BE2C (cell line): ENCODE data around the gene GID4.
A peak's percentile ranks its signal among the peaks of the same experiment; 100 is the strongest.
"Not testable (repeated sequence)": the region's sequence is repeated elsewhere in the genome, so short reads cannot be mapped to it uniquely, and the experiment has no call there.

Experiments used
- DNase-seq: peaks from one replicate; pipeline ENCODE4 v3.0.0-alpha.2; 2020
- H3K27me3 ChIP-seq: fragments of 250-450 bp; sonication (Bioruptor Pico); 2 replicates; pipeline ENCODE4 v1.5.1; 2020; ENCODE audit warnings: mild to moderate bottlenecking
- H3K36me3 ChIP-seq: fragments of 250-450 bp; sonication (Bioruptor Pico); 2 replicates; pipeline ENCODE4 v1.5.1; 2020; ENCODE audit warnings: mild to moderate bottlenecking
- H3K4me1 ChIP-seq: fragments of 250-450 bp; sonication (Bioruptor Pico); 2 replicates; pipeline ENCODE4 v1.5.1; 2020
- H3K4me3 ChIP-seq: 2 replicates; pipeline ENCODE4 v1.5.1; 2011; ENCODE audit warnings: low read depth, low read length
- H3K9me3 ChIP-seq: fragments of 250-450 bp; sonication (Bioruptor Pico); 2 replicates; pipeline ENCODE4 v1.5.1; 2020
- CTCF ChIP-seq: IDR thresholded peaks from 2 replicates; pipeline ENCODE4 v1.5.1; 2012; ENCODE audit warnings: mild to moderate bottlenecking, low read depth, low read length

GID4 gene

GRCh38 chr17:17994271-17995069 is 44.7 kb upstream of the GID4 start:
- H3K4me3 ChIP-seq, result no peak overlapping the region
- H3K4me1 ChIP-seq, result peaks cover 4% of the 10 kb centered on the region; the same call in 1 of the 2 replicates
- peak; percentile 49 for TF ChIP-seq CTCF
- peak; percentile 64 for DNase-seq
- no peaks in the 10 kb centered on the region for H3K36me3 ChIP-seq
- H3K27me3 ChIP-seq, result no peaks in the 10 kb centered on the region
- H3K9me3 ChIP-seq, result no peaks in the 10 kb centered on the region

- DNase-seq, H3K9me3 ChIP-seq, H3K4me3 ChIP-seq, H3K27me3 ChIP-seq, H3K4me1 ChIP-seq, H3K36me3 ChIP-seq: not testable (repeated sequence)
Measured at GRCh38 chr17:17995887-17996286, 43.3 kb upstream of the GID4 start.

GRCh38 chr17:17998934-17999333 is 40.3 kb upstream of the GID4 start:
- Histone ChIP-seq H3K27me3 (no peaks in the 10 kb centered on the region), H3K4me3 (no peak overlapping the region), H3K36me3 (no peaks in the 10 kb centered on the region), H3K9me3 (no peaks in the 10 kb centered on the region), H3K4me1 (peaks cover 4% of the 10 kb centered on the region; the same call in 1 of the 2 replicates)
- no peak for TF ChIP-seq CTCF
- no peak for DNase-seq

DNA sequence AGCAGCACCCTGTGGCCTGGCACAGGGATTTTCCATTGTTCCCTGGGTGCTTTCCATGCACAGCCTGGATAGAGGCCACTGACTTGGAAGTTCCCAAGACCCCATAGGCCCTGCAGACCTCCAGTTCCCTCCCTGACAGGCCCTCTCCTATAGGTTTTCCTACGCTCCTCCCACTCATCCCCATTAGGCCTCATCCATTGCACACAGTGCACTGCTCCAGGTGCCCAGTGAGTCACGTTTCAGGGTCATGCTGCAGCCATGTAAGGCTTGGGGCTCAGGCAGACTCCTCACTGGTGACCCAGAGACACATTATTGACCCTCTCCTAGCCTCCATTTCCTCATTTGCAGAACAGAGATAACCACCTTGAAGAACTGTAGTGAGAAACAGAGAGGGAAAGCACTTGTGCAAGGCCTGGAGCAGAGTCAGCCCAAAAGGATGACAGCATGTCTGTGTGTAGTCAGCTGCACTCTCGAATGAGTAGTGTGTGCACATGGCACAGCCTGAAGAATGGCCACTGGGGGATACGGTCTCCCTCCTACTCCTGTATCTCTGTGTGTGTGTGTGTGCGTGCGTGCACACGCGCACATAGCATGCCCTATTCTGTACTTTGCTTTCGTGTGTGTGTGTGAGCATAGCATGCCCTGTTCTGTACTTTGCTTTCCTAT is 39.7 kb upstream of the GID4 start:
- no peak for TF ChIP-seq CTCF
- H3K4me1 ChIP-seq, result peaks cover 2% of the 10 kb centered on the region; the same call in 1 of the 2 replicates
- H3K27me3 ChIP-seq, result no peaks in the 10 kb centered on the region
- no peak overlapping the region for H3K4me3 ChIP-seq
- no peak for DNase-seq
- H3K36me3 ChIP-seq, result no peaks in the 10 kb centered on the region
- no peaks in the 10 kb centered on the region for H3K9me3 ChIP-seq

GRCh38 chr17:18000030-18000408 is 39.2 kb upstream of the GID4 start:
- DNase-seq, result no peak
- Histone ChIP-seq H3K4me3 (no peak overlapping the region), H3K4me1 (no peaks in the 10 kb centered on the region), H3K9me3 (no peaks in the 10 kb centered on the region), H3K27me3 (no peaks in the 10 kb centered on the region), H3K36me3 (no peaks in the 10 kb centered on the region)
- no peak for TF ChIP-seq CTCF

DNA sequence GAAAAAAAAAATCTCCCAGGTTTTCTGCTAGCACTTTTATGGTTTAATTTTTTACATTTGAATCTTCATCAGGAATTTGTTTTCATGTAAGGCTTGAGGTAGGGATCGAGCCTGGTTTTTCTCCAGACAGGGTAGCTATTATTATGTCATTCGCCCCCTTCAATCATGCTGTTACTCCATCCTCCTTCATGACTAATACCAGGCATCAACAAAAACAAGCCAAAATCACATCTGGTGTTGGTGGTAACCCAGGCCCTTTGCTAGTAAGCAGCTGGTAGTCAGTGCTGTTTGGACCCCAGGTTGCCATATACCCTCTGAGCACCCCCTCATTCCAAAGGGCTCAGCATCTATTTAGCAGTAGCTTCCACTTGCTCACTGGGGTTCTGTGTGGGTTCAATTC is 37.0 kb upstream of the GID4 start:
- H3K27me3 ChIP-seq, result no peaks in the 10 kb centered on the region
- H3K4me3 ChIP-seq, result no peak overlapping the region
- DNase-seq, result no peak
- H3K4me1 ChIP-seq, result no peaks in the 10 kb centered on the region
- H3K9me3 ChIP-seq, result no peaks in the 10 kb centered on the region
- no peak for TF ChIP-seq CTCF
- no peaks in the 10 kb centered on the region for H3K36me3 ChIP-seq
